ENCODE measurements around the gene CCDC82.

CCDC82 gene

GRCh38 chr11:96319898-96320656 lies 69.6 kb downstream of the CCDC82 start:
- H3K4me3 ChIP-seq (ENCODE audit: insufficient read depth, low read depth, low read length, poor library complexity, severe bottlenecking), result no peak overlapping the region
- H3K27ac ChIP-seq (ENCODE audit: insufficient read depth, low read length, poor library complexity, severe bottlenecking), result no peak overlapping the region
- no peaks in the 10 kb centered on the region for H3K9me3 ChIP-seq (ENCODE audit: control insufficient read depth, low read length)
- H3K27me3 ChIP-seq (replicated peaks; ENCODE audit: control insufficient read depth, insufficient read depth, low read length, poor library complexity, severe bottlenecking), result no peaks in the 10 kb centered on the region
- no peak for DNase-seq
- peaks cover 4% of the 10 kb centered on the region for H3K36me3 ChIP-seq (ENCODE audit: control insufficient read depth, insufficient read depth, low read length)
- peaks cover 12% of the 10 kb centered on the region for H3K4me1 ChIP-seq (ENCODE audit: control insufficient read depth, insufficient read depth, low read length, poor library complexity, severe bottlenecking)

- H3K27ac ChIP-seq (ENCODE audit: insufficient read depth, low read length, poor library complexity, severe bottlenecking), result no peak overlapping the region
- no peak overlapping the region for H3K4me3 ChIP-seq (ENCODE audit: insufficient read depth, low read depth, low read length, poor library complexity, severe bottlenecking)
- no peaks in the 10 kb centered on the region for H3K27me3 ChIP-seq (replicated peaks; ENCODE audit: control insufficient read depth, insufficient read depth, low read length, poor library complexity, severe bottlenecking)
- peaks cover 3% of the 10 kb centered on the region for H3K36me3 ChIP-seq (ENCODE audit: control insufficient read depth, insufficient read depth, low read length)
- no peaks in the 10 kb centered on the region for H3K9me3 ChIP-seq (ENCODE audit: control insufficient read depth, low read length)
- DNase-seq, result no peak
- H3K4me1 ChIP-seq (ENCODE audit: control insufficient read depth, insufficient read depth, low read length, poor library complexity, severe bottlenecking), result peaks cover 24% of the 10 kb centered on the region
These were observed 70.9 kb downstream of the CCDC82 start for GRCh38 chr11:96318850-96319249.

- Histone ChIP-seq H3K27ac (ENCODE audit: insufficient read depth, low read length, poor library complexity, severe bottlenecking) (no peak overlapping the region), H3K36me3 (ENCODE audit: control insufficient read depth, insufficient read depth, low read length) (no peaks in the 10 kb centered on the region), H3K27me3 (replicated peaks; ENCODE audit: control insufficient read depth, insufficient read depth, low read length, poor library complexity, severe bottlenecking) (no peaks in the 10 kb centered on the region), H3K4me1 (ENCODE audit: control insufficient read depth, insufficient read depth, low read length, poor library complexity, severe bottlenecking) (peaks cover 25% of the 10 kb centered on the region), H3K4me3 (ENCODE audit: insufficient read depth, low read depth, low read length, poor library complexity, severe bottlenecking) (no peak overlapping the region), H3K9me3 (ENCODE audit: control insufficient read depth, low read length) (no peaks in the 10 kb centered on the region)
- DNase-seq, result no peak
These were observed 71.3 kb downstream of the CCDC82 start for GRCh38 chr11:96318399-96318798.

GRCh38 chr11:96317985-96318384 lies 71.7 kb downstream of the CCDC82 start:
- peaks cover 25% of the 10 kb centered on the region for H3K4me1 ChIP-seq (ENCODE audit: control insufficient read depth, insufficient read depth, low read length, poor library complexity, severe bottlenecking)
- DNase-seq, result no peak

GRCh38 chr11:96317571-96317970 lies 72.1 kb downstream of the CCDC82 start:
- Histone ChIP-seq H3K36me3 (ENCODE audit: control insufficient read depth, insufficient read depth, low read length) (no peaks in the 10 kb centered on the region), H3K27ac (ENCODE audit: insufficient read depth, low read length, poor library complexity, severe bottlenecking) (no peak overlapping the region), H3K4me1 (ENCODE audit: control insufficient read depth, insufficient read depth, low read length, poor library complexity, severe bottlenecking) (peaks cover 25% of the 10 kb centered on the region), H3K9me3 (ENCODE audit: control insufficient read depth, low read length) (no peaks in the 10 kb centered on the region), H3K27me3 (replicated peaks; ENCODE audit: control insufficient read depth, insufficient read depth, low read length, poor library complexity, severe bottlenecking) (no peaks in the 10 kb centered on the region), H3K4me3 (ENCODE audit: insufficient read depth, low read depth, low read length, poor library complexity, severe bottlenecking) (no peak overlapping the region)
- DNase-seq, result no peak

More at GRCh38 chr11:96317985-96318384, 71.7 kb downstream of the CCDC82 start:
- Histone ChIP-seq H3K27ac (ENCODE audit: insufficient read depth, low read length, poor library complexity, severe bottlenecking) (no peak overlapping the region), H3K27me3 (replicated peaks; ENCODE audit: control insufficient read depth, insufficient read depth, low read length, poor library complexity, severe bottlenecking) (no peaks in the 10 kb centered on the region), H3K4me3 (ENCODE audit: insufficient read depth, low read depth, low read length, poor library complexity, severe bottlenecking) (no peak overlapping the region), H3K9me3 (ENCODE audit: control insufficient read depth, low read length) (no peaks in the 10 kb centered on the region), H3K36me3 (ENCODE audit: control insufficient read depth, insufficient read depth, low read length) (no peaks in the 10 kb centered on the region)

- Histone ChIP-seq H3K27ac (ENCODE audit: insufficient read depth, low read length, poor library complexity, severe bottlenecking) (no peak overlapping the region), H3K36me3 (ENCODE audit: control insufficient read depth, insufficient read depth, low read length) (no peaks in the 10 kb centered on the region), H3K27me3 (replicated peaks; ENCODE audit: control insufficient read depth, insufficient read depth, low read length, poor library complexity, severe bottlenecking) (no peaks in the 10 kb centered on the region), H3K4me1 (ENCODE audit: control insufficient read depth, insufficient read depth, low read length, poor library complexity, severe bottlenecking) (peaks cover 25% of the 10 kb centered on the region), H3K9me3 (ENCODE audit: control insufficient read depth, low read length) (no peaks in the 10 kb centered on the region), H3K4me3 (ENCODE audit: insufficient read depth, low read depth, low read length, poor library complexity, severe bottlenecking) (no peak overlapping the region)
- no peak for DNase-seq
These were observed 72.8 kb downstream of the CCDC82 start for GRCh38 chr11:96316869-96317268.

GRCh38 chr11:96315476-96315875 lies 74.2 kb downstream of the CCDC82 start:
- peaks cover 25% of the 10 kb centered on the region for H3K4me1 ChIP-seq (ENCODE audit: control insufficient read depth, insufficient read depth, low read length, poor library complexity, severe bottlenecking)
- H3K9me3 ChIP-seq (ENCODE audit: control insufficient read depth, low read length), result no peaks in the 10 kb centered on the region
- DNase-seq, result no peak
- H3K4me3 ChIP-seq (ENCODE audit: insufficient read depth, low read depth, low read length, poor library complexity, severe bottlenecking), result no peak overlapping the region
- H3K27ac ChIP-seq (ENCODE audit: insufficient read depth, low read length, poor library complexity, severe bottlenecking), result no peak overlapping the region
- no peaks in the 10 kb centered on the region for H3K27me3 ChIP-seq (replicated peaks; ENCODE audit: control insufficient read depth, insufficient read depth, low read length, poor library complexity, severe bottlenecking)
- no peaks in the 10 kb centered on the region for H3K36me3 ChIP-seq (ENCODE audit: control insufficient read depth, insufficient read depth, low read length)

- Histone ChIP-seq H3K4me1 (ENCODE audit: control insufficient read depth, insufficient read depth, low read length, poor library complexity, severe bottlenecking) (peaks cover 26% of the 10 kb centered on the region), H3K36me3 (ENCODE audit: control insufficient read depth, insufficient read depth, low read length) (no peaks in the 10 kb centered on the region), H3K27me3 (replicated peaks; ENCODE audit: control insufficient read depth, insufficient read depth, low read length, poor library complexity, severe bottlenecking) (no peaks in the 10 kb centered on the region), H3K9me3 (ENCODE audit: control insufficient read depth, low read length) (no peaks in the 10 kb centered on the region), H3K4me3 (ENCODE audit: insufficient read depth, low read depth, low read length, poor library complexity, severe bottlenecking) (peak overlapping the region; percentile 3), H3K27ac (ENCODE audit: insufficient read depth, low read length, poor library complexity, severe bottlenecking) (no peak overlapping the region)
- DNase-seq, result no peak
These were observed 75.2 kb downstream of the CCDC82 start for GRCh38 chr11:96314326-96315020.

GRCh38 chr11:96313163-96313562 lies 76.5 kb downstream of the CCDC82 start:
- Histone ChIP-seq H3K9me3 (ENCODE audit: control insufficient read depth, low read length) (no peaks in the 10 kb centered on the region), H3K36me3 (ENCODE audit: control insufficient read depth, insufficient read depth, low read length) (no peaks in the 10 kb centered on the region), H3K4me1 (ENCODE audit: control insufficient read depth, insufficient read depth, low read length, poor library complexity, severe bottlenecking) (peaks cover 22% of the 10 kb centered on the region), H3K27me3 (replicated peaks; ENCODE audit: control insufficient read depth, insufficient read depth, low read length, poor library complexity, severe bottlenecking) (no peaks in the 10 kb centered on the region), H3K4me3 (ENCODE audit: insufficient read depth, low read depth, low read length, poor library complexity, severe bottlenecking) (no peak overlapping the region), H3K27ac (ENCODE audit: insufficient read depth, low read length, poor library complexity, severe bottlenecking) (no peak overlapping the region)
- DNase-seq, result no peak

GRCh38 chr11:96311120-96311568 lies 78.6 kb downstream of the CCDC82 start:
- Histone ChIP-seq H3K27me3 (replicated peaks; ENCODE audit: control insufficient read depth, insufficient read depth, low read length, poor library complexity, severe bottlenecking) (no peaks in the 10 kb centered on the region), H3K4me3 (ENCODE audit: insufficient read depth, low read depth, low read length, poor library complexity, severe bottlenecking) (no peak overlapping the region), H3K9me3 (ENCODE audit: control insufficient read depth, low read length) (no peaks in the 10 kb centered on the region), H3K4me1 (ENCODE audit: control insufficient read depth, insufficient read depth, low read length, poor library complexity, severe bottlenecking) (peaks cover 22% of the 10 kb centered on the region), H3K27ac (ENCODE audit: insufficient read depth, low read length, poor library complexity, severe bottlenecking) (no peak overlapping the region), H3K36me3 (ENCODE audit: control insufficient read depth, insufficient read depth, low read length) (no peaks in the 10 kb centered on the region)
- DNase-seq, result no peak

Measured in effector memory CD4-positive, alpha-beta T cell (primary cell).